H1 (cell line): Measurements from ENCODE around the gene NEUROG1.

Experiments used
- CREB1 ChIP-seq: IDR thresholded peaks from 2 replicates; pipeline ENCODE4 v1.6.1; 2012; ENCODE audit warnings: inconsistent platforms
- RXRA ChIP-seq: IDR thresholded peaks from 2 replicates; pipeline ENCODE4 v1.6.1; 2011; ENCODE audit warnings: low read depth, mild to moderate bottlenecking, low read length, moderate library complexity; ENCODE audit not compliant: insufficient read depth
- SIX5 ChIP-seq: IDR thresholded peaks from 2 replicates; pipeline ENCODE4 v1.6.1; 2011; ENCODE audit warnings: mild to moderate bottlenecking, low read depth, low read length
- TF ChIP-seq, protein P1 (sequence below), 3 experiments: IDR thresholded peaks; 1 replicate in 2 of 3; 2 replicates in 1 of 3; pipeline versions ENCODE4 v1.5.1 to v1.6.1; 2011; ENCODE audit warnings: low read length in 3 of 3, mild to moderate bottlenecking in 3 of 3, inconsistent platforms in 2 of 3, low read depth in 1 of 3, moderate library complexity in 1 of 3; ENCODE audit not compliant: insufficient read depth in 1 of 3; ENCODE audit errors: control extremely low read depth in 1 of 3

DNA sequence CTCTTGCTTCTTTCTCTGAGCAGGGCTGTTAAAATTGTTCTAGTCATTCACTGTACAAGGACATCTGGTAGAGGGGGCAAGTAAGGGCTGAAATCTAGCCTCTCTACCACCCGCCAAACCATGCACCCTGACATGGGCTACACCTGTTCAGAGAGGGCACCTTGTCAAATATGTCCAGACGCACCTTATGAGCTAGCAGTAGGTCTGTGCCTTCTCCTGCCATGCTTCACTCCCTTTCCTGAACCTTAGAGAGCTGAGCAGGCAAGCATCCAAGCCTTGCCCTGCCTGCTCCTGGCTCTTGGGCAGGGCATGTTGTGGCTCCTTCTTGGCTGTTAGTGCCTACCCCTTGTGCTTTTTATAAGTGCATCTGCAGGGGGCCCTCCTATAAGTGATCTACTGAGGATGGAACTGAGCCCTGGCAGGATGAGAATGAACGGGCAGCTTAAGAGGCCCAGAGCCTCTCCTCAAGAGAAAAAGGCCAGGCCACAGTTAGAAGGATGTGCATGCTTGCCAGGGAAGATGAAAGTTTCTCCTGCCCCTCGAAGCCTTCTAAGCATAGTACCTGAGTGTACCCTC is 3.8 kb upstream of the NEUROG1 start:
- no peak for TF ChIP-seq RXRA
- TF ChIP-seq, protein P1, sequence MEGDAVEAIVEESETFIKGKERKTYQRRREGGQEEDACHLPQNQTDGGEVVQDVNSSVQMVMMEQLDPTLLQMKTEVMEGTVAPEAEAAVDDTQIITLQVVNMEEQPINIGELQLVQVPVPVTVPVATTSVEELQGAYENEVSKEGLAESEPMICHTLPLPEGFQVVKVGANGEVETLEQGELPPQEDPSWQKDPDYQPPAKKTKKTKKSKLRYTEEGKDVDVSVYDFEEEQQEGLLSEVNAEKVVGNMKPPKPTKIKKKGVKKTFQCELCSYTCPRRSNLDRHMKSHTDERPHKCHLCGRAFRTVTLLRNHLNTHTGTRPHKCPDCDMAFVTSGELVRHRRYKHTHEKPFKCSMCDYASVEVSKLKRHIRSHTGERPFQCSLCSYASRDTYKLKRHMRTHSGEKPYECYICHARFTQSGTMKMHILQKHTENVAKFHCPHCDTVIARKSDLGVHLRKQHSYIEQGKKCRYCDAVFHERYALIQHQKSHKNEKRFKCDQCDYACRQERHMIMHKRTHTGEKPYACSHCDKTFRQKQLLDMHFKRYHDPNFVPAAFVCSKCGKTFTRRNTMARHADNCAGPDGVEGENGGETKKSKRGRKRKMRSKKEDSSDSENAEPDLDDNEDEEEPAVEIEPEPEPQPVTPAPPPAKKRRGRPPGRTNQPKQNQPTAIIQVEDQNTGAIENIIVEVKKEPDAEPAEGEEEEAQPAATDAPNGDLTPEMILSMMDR (IDR thresholded peaks at IDR 0.05; ENCODE audit: control extremely low read depth in 1 of 3, insufficient read depth in 1 of 3, low read depth in 1 of 3, low read length in 3 of 3): no peak
- TF ChIP-seq CREB1: no peak
- TF ChIP-seq SIX5: no peak
